Measurements from ENCODE around the gene ASPHD2.
"Not testable (repeated sequence)": the region's sequence is repeated elsewhere in the genome, so short reads cannot be mapped to it uniquely, and the experiment has no call there.

The ASPHD2 gene

DNA sequence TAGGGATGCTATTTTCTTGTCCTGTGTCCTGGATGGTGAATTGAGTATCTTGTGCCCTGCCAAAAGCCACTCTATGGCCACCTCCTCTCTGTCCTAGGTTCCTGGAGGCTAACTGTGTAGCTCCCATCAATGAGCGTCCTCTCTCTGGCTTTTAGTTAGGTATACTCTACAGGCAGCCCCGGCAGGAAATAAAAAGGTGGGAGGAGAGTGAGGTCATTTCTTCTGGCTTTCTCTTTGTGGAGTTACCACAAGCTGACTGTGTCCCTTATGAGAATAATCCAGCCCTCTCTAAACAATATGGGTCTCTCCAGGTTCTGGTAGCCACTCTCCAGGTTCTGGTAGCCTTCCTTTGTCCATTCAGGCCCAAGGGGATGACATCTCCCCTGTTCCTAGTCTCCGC is 11.7 kb upstream of the ASPHD2 start:
- DNase-seq: no peak

DNA sequence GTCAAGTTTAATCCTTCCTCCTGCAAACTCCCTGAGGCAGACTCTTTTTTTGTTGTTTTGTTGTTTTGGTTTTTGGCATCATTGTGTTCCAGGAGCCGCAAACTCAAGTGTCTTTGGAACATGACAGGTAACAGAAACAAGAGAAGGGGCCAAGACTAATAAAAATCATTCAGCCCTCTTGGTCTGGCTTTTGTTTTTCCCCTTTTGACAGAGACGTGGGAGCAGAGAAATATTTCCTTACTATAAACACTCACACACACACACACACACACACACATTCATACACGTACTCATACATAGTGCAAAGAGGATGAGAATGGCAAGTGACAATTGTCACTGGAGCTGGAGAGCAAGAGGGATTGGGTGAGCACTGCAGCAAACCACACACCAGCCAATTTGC is 10.4 kb upstream of the ASPHD2 start:
- no peak for DNase-seq

DNA sequence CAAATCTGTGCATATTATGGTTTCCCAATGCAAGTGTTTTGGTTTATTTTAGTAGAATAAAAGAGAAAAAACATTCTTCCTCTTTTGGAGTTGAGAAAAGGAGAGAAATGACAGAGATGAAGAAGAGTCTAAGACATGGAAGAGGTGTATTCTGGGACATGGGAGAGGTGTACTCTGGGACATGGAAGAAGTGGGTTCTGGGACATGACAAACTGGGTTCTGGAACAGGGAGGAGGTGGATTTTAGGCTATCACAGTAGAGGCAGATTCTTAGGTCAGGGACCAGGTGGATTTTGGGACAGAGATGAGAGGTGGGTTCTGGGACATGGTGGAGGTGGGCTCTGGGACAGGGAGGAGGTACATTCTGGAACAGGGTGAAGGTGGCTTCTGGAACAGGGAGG is 2.1 kb upstream of the ASPHD2 start:
- DNase-seq: no peak

DNA sequence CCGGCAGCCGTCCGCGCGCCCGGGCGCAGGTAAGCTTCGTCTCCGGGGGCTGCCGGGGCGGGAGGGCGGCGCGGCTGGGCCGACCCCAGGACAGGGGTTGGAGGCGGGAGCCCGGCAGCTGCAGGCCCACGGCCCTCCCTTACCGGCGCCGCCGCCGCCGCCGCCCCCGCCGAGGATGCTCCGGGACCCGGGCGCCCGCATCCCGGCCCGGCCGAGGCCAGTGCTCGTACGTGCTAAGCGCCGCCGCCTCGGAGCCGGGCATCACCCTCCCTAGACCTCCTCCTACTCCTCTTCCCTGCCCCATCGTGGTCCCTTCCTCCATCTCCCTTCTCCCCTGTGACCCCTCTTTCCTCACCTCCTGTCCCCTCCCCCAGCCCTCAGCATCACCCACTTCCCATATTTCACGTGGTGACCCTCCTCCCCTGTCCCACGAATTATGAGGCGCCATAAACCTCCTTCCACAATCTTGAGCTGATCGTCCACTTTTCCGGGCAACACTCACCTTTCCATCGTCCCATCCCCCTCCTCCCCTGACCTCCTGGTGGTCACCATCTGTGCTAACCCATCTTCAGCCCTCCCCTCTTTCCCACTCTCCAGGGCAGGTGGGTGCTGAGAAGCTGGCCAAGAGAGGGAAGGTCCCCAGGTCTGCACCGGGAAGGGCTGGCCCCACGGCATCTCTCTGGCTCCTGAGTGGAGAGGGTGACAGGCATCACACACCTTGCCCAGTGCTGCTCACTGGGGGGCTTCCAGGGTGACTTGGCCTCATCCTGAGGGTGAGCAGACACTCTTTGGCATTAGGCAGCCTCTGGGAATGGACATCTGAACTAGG is 612 bp downstream of the ASPHD2 start:
- DNase-seq: peak; percentile 29

DNA sequence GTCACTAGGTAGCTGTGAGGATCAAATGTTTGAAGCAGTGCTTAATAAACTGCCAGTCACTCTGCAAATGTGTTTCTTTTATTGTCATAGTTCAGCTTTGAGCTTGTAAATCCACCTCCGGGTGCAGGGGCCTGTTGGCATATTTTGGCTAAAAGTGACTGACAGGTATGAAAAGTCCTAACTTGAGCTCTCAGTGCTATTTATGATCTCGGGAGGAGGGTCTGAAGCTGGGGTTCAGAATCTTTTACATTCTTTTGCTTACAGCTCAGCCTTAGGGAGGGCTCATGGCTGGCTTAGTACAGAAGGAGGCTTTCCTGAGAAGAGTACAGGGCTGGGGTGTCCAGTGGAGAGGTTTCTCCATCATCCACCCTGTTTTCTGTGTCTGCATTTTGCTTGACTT is 1.5 kb downstream of the ASPHD2 start:
- peak; percentile 25 for DNase-seq

DNA sequence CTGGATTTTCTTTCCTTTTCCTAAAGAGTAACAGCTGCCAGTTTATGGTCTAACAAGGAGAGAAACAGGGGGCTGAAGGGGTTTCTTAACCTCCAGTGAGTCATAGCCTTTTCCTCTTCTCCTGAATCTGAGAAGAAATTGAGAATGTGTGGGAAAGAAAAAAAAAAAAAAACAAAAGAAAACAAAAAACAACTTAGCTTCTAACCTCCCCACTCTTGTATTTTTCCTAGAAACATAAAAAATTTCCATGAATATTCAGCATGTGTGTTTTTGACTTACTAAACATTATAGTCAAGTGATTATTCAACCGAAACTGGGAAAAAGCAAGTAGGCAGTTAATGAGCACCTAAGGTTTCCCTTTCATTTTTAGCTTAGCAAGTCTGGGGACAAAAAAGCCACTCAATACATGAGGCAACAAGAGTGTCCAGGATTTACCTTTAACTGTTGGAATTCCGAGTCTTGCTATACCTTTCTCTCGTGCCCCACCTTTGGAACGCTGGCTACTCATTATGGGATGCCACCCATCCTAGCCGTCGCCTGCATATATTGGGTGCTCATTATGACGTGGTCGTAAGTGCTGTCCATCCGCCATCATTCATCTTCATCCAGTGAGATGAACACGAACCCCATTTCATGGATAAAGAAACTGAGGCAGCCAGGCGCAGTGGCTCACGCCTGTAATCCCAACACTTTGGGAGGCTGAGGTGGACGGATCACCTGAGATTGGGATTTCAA is 2.4 kb downstream of the ASPHD2 start:
- no peak for DNase-seq

DNA sequence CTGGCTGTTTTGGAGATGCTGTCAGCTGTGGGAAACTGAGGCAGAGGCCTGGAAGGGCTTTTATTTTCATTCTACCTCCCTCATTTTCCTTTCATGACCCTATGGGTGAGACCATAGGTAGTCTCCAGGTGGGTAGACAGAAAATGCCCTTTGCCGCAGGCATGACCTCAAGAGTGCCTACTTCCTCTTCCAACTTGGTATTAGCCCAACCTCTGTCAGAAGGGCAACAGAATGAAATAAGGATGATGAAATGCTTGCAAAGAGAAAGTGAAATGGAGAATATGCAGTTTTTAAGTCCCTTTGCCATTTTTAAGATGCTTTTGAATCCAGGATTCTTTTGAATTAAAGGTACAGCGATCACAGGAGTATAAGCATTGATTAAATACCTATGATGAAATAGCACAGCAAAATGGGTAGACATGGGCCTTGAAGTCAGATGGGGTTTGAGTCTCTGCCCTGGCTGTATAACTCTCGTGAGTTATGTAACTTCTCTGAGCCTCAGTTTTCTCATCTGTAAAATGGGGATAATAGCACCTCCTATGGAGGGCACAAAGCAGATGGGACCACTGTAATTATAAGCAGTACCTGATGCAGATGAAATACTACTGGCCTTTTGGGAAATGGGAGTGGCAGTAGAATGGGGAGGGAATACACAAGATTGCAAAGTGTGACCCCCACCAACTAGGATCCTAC is 3.7 kb downstream of the ASPHD2 start:
- DNase-seq: no peak

DNA sequence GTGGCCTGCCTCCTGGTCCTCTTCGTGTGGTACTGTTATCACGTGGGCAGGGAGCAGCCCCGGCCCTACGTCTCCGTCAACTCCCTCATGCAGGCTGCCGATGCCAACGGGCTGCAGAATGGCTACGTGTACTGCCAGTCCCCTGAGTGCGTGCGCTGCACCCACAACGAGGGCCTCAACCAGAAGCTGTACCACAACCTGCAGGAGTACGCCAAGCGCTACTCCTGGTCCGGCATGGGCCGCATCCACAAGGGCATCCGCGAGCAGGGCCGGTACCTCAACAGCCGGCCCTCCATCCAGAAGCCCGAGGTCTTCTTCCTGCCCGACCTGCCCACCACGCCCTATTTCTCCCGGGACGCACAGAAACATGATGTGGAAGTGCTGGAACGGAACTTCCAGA is 4.7 kb downstream of the ASPHD2 start:
- DNase-seq: no peak

DNA sequence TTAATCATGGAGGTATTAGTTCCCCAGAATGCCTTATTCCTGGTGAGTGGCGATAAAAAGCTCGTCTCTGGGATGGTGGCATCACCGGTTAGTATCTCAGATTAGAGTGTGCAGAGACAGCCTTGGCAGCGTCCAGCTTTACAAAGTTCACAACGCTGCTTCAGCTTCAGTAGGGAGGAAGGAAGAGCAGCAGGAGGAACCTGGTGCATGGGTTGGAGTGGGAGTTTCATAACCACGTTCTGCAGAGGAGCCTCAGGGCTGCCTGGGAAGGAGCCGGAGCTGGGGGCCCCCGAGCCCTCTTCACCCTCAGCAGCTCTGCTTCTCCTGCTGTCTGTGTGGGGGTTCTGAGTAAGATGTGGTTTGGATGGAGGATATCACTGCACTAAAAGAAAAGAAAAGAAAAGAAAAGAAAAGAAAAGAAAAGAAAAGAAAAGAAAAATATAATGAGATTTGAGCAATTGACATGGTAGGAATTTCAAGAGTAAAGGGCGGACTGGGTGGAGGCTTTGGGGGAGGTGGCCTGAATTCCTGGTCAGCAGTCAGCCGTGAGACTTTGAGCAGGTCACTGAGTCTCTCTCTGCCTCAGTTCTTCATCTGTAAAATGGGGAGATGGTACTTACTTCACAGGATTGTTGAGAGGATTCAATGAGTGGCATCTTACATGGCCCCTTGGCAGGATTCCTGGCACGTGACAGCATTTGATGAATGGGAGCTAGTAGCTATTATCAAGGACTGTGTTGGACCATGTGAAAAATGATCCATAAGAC is 6.5 kb downstream of the ASPHD2 start:
- no peak for DNase-seq

GRCh38 chr22:26436903-26437515 is 7.9 kb downstream of the ASPHD2 start:
- no peak for DNase-seq

DNA sequence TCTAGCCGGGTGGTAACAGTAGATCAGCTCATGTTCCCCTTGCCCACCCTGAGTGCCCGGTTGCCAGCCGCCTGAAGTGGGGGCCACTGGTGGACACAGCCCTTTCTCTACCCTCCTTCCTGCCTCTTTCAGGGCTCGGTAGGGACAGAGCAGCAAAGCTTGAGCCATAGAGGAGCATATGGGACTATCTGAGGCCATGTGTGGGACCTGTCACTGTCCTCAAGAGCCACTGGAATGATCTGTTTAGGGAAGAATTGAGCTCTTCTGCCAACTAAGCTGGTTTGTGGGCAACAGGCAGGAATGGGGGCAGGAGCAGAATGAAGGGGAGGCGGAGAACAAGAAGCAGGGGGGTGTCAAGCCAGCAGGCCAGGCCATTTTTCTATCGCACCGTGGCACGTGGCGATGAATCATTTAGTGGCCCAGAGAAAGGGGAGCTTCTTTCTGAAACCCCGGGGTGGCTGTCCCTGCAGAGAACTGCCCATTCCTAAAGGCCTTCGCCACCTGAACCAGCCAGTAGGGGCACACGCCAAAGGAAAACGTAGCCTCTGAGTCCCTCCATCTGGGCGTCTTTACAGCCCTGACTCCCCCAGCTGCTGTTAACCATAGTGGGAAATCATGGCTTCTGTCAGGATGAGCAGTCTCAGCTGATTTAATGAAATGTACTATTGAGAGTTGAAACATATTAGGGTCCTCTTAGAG is 8.8 kb downstream of the ASPHD2 start:
- DNase-seq: no peak

GRCh38 chr22:26438776-26439175 is 9.7 kb downstream of the ASPHD2 start:
- DNase-seq: not testable (repeated sequence)

- no peak for DNase-seq
Observed at GRCh38 chr22:26439559-26439958, 10.5 kb downstream of the ASPHD2 start.

- no peak for DNase-seq
Observed at GRCh38 chr22:26442086-26442756, 13.2 kb downstream of the ASPHD2 start.

- no peak for DNase-seq
Observed at GRCh38 chr22:26443901-26444690, 15.0 kb downstream of the ASPHD2 start.

DNA sequence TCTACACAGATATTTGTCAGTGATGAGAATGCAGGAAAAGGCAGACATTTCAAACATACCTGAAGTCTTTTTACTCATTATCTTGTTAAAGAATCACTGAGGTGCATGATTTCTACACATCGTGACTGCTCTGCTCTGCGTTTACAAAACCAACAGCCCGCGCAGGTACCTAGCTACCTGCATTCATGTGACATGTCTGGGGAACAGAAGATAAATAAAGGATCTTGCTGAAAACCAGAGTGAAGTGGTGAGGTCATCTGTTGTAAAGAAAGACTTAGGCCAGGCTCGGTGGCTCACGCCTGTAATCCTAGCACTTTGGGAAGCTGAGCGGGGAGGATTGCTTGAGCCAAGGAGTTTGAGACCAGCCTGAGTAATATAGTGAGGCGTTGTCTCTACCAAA is 15.7 kb downstream of the ASPHD2 start:
- DNase-seq: no peak

GRCh38 chr22:26445577-26446275 is 16.7 kb downstream of the ASPHD2 start:
- DNase-seq: no peak

- DNase-seq: no peak
Observed at GRCh38 chr22:26446808-26447515, 17.9 kb downstream of the ASPHD2 start.
